ENCODE data around the gene TRAPPC8.

DNA sequence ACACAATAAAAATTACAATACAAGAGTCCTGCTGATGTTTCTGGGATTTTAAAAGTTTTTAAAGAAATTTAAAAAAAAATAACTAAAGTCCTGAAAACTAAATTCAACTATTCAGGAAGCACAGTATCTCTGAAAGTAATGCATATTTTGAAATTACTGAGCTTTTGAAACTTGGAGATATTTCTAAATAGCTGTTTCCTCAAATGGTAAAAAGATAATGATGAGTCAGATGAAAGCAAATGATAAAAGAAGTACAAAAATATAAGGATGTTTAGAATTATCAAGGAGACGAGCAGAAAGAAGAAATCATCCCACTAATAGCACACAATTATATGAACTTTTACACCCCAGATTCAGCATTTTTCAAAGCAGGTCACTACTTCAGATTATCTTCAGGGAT is 92.1 kb downstream of the TRAPPC8 start:
- TF ChIP-seq, protein P1, sequence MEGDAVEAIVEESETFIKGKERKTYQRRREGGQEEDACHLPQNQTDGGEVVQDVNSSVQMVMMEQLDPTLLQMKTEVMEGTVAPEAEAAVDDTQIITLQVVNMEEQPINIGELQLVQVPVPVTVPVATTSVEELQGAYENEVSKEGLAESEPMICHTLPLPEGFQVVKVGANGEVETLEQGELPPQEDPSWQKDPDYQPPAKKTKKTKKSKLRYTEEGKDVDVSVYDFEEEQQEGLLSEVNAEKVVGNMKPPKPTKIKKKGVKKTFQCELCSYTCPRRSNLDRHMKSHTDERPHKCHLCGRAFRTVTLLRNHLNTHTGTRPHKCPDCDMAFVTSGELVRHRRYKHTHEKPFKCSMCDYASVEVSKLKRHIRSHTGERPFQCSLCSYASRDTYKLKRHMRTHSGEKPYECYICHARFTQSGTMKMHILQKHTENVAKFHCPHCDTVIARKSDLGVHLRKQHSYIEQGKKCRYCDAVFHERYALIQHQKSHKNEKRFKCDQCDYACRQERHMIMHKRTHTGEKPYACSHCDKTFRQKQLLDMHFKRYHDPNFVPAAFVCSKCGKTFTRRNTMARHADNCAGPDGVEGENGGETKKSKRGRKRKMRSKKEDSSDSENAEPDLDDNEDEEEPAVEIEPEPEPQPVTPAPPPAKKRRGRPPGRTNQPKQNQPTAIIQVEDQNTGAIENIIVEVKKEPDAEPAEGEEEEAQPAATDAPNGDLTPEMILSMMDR (conservative IDR thresholded peaks at IDR 0.05; ENCODE audit: low read length) = no peak
- TF ChIP-seq EZH2phosphoT487 (IDR thresholded peaks at IDR 0.05; ENCODE audit: borderline replicate concordance) = no peak
